ENCODE data around the gene AUNIP. TPM values are rescaled to one million over a fixed set of nuclear protein-coding genes. Genes with fewer than 3 reads are reported as not detected.

The AUNIP gene
- total RNA-seq, 1 donor from 2014 or later = 1.5 TPM

GRCh38 chr1:25804244-25804963 is 54.9 kb downstream of the AUNIP start:
- Histone ChIP-seq H3K4me3 (no peak overlapping the region), H3K27me3 (no peaks in the 10 kb centered on the region), H3K27ac (peak overlapping the region; percentile 68), H3K4me1 (peaks cover 66% of the 10 kb centered on the region), H3K9me3 (no peaks in the 10 kb centered on the region), H3K36me3 (peaks cover 0 to 9% of the 10 kb centered on the region in 2 donors)
- DNase-seq (ENCODE audit: extremely low spot score in 2 of 2) = no peak
- TF ChIP-seq CTCF (IDR thresholded peaks at IDR 0.05) (no peak), POLR2AphosphoS5 (IDR thresholded peaks at IDR 0.05; ENCODE audit: insufficient read depth in 1 of 2, low read depth in 1 of 2) (no peak), POLR2A (IDR thresholded peaks at IDR 0.05) (no peak)
- intact Hi-C loops (cut with DNase I) = no loop called here

GRCh38 chr1:25803368-25803767 is 55.9 kb downstream of the AUNIP start:
- Histone ChIP-seq H3K36me3 (no peaks in the 10 kb centered on the region), H3K27me3 (no peaks in the 10 kb centered on the region), H3K4me1 (peaks cover 72% of the 10 kb centered on the region), H3K27ac (peak overlapping the region; percentile 68), H3K4me3 (no peak overlapping the region), H3K9me3 (no peaks in the 10 kb centered on the region)
- TF ChIP-seq CTCF (IDR thresholded peaks at IDR 0.05) (no peak), POLR2A (IDR thresholded peaks at IDR 0.05) (no peak), POLR2AphosphoS5 (IDR thresholded peaks at IDR 0.05; ENCODE audit: insufficient read depth in 1 of 2, low read depth in 1 of 2) (no peak)
- intact Hi-C loops (cut with DNase I) = no loop called here
- no peak for DNase-seq (ENCODE audit: extremely low spot score in 2 of 2)

GRCh38 chr1:25802915-25803314 is 56.3 kb downstream of the AUNIP start:
- TF ChIP-seq POLR2AphosphoS5 (IDR thresholded peaks at IDR 0.05; ENCODE audit: insufficient read depth in 1 of 2, low read depth in 1 of 2) (no peak), POLR2A (IDR thresholded peaks at IDR 0.05) (no peak), CTCF (IDR thresholded peaks at IDR 0.05) (no peak)
- no peak for DNase-seq (ENCODE audit: extremely low spot score in 2 of 2)
- H3K9me3 ChIP-seq = no peaks in the 10 kb centered on the region
- H3K4me1 ChIP-seq = peaks cover 72% of the 10 kb centered on the region
- H3K36me3 ChIP-seq = no peaks in the 10 kb centered on the region
- no peaks in the 10 kb centered on the region for H3K27me3 ChIP-seq
- no peak overlapping the region for H3K4me3 ChIP-seq
- intact Hi-C loops (cut with DNase I) = no loop called here
- no peak overlapping the region for H3K27ac ChIP-seq

GRCh38 chr1:25800703-25801377 is 58.4 kb downstream of the AUNIP start:
- Histone ChIP-seq H3K36me3 (no peaks in the 10 kb centered on the region), H3K27me3 (no peaks in the 10 kb centered on the region), H3K4me3 (peak overlapping the region; percentile 65 to 72), H3K9me3 (no peaks in the 10 kb centered on the region), H3K4me1 (peaks cover 80% of the 10 kb centered on the region), H3K27ac (peak overlapping the region; percentile 73)
- intact Hi-C loops (cut with DNase I) = no loop called here
- DNase-seq (ENCODE audit: extremely low spot score in 2 of 2) = no peak
- TF ChIP-seq POLR2A (IDR thresholded peaks at IDR 0.05) (no peak), POLR2AphosphoS5 (IDR thresholded peaks at IDR 0.05; ENCODE audit: insufficient read depth in 1 of 2, low read depth in 1 of 2) (no peak), CTCF (IDR thresholded peaks at IDR 0.05) (no peak)
